Stimulated activated effector memory CD8-positive, alpha-beta T cell treated with anti-CD3 and anti-CD28 coated beads, Interleukin-12 subunit alpha, Interleukin-12 subunit beta, amount 100 ng/mL, for 72 hours (primary cell): ENCODE data around the gene FCHSD2.
"Not testable (repeated sequence)": the region's sequence is repeated elsewhere in the genome, so short reads cannot be mapped to it uniquely, and the experiment has no call there.

Experiments
- ATAC-seq: fragments of 150-1000 bp; cut with Tn5 transposase; 2 replicates; pipeline ENCODE4 v1.10.0; 2021
- DNase-seq, 2 donors: peaks; one replicate each; pipeline ENCODE4 v3.0.0; 2021 to 2022; ENCODE audit warnings: low spot score in 2 of 2
- H3K27ac Mint-ChIP-seq: one replicate; pipeline ENCODE4 v1.8.0; 2022; ENCODE audit warnings: mild to moderate bottlenecking, mixed read lengths
- H3K36me3 Mint-ChIP-seq: one replicate; pipeline ENCODE4 v1.8.0; 2022; ENCODE audit warnings: mild to moderate bottlenecking, mixed read lengths
- H3K4me1 Mint-ChIP-seq: one replicate; pipeline ENCODE4 v1.8.0; 2022; ENCODE audit warnings: mixed read lengths
- H3K4me3 Mint-ChIP-seq: one replicate; pipeline ENCODE4 v1.8.0; 2022; ENCODE audit warnings: mild to moderate bottlenecking, mixed read lengths
- H3K9me3 Mint-ChIP-seq: one replicate; pipeline ENCODE4 v1.8.0; 2022; ENCODE audit warnings: mixed read lengths

Gene FCHSD2

GRCh38 chr11:72807792-72808191, 334.3 kb downstream of the FCHSD2 start:
- H3K36me3 Mint-ChIP-seq = peaks cover 62% of the 10 kb centered on the region
- ATAC-seq (no peak), DNase-seq (no peak)
- H3K9me3 Mint-ChIP-seq = no peaks in the 10 kb centered on the region
- H3K27ac Mint-ChIP-seq = no peak overlapping the region
- H3K4me3 Mint-ChIP-seq = no peak overlapping the region
- H3K4me1 Mint-ChIP-seq = peaks cover 26% of the 10 kb centered on the region

- ATAC-seq (no peak), DNase-seq (no peak)
- no peak overlapping the region for H3K27ac Mint-ChIP-seq
- no peaks in the 10 kb centered on the region for H3K9me3 Mint-ChIP-seq
- no peak overlapping the region for H3K4me3 Mint-ChIP-seq
- peaks cover 19% of the 10 kb centered on the region for H3K4me1 Mint-ChIP-seq
- H3K36me3 Mint-ChIP-seq = peaks cover 56% of the 10 kb centered on the region
These were observed 335.0 kb downstream of the FCHSD2 start for GRCh38 chr11:72807021-72807693.

DNA sequence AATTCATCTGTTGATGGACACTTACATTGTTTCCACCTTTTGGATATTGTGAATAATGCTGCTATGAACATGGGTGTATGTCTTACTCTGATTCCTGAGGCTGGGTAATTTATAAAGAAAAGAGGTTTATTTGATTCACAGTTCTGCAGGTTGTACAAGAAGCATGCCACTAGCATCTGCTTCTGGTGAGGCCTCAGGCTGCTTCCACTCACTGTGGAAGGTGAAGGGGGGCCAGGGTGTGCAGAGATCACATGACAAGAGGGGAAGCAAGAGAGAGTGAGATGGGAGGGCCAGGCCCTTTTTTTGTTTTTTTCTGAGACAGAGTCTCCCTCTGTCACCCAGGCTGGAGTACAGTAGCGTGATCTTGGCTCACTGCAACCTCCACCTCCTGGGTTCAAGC, 335.7 kb downstream of the FCHSD2 start:
- not testable (repeated sequence) for H3K27ac Mint-ChIP-seq, H3K4me3 Mint-ChIP-seq, DNase-seq, ATAC-seq, H3K9me3 Mint-ChIP-seq
- peaks cover 12% of the 10 kb centered on the region for H3K4me1 Mint-ChIP-seq
- peaks cover 48% of the 10 kb centered on the region for H3K36me3 Mint-ChIP-seq

- peaks cover 6% of the 10 kb centered on the region for H3K4me1 Mint-ChIP-seq
- H3K4me3 Mint-ChIP-seq = no peak overlapping the region
- ATAC-seq (no peak), DNase-seq (no peak)
- no peak overlapping the region for H3K27ac Mint-ChIP-seq
- H3K36me3 Mint-ChIP-seq = peaks cover 37% of the 10 kb centered on the region
- H3K9me3 Mint-ChIP-seq = no peaks in the 10 kb centered on the region
These were observed 336.9 kb downstream of the FCHSD2 start for GRCh38 chr11:72805216-72805615.

DNA sequence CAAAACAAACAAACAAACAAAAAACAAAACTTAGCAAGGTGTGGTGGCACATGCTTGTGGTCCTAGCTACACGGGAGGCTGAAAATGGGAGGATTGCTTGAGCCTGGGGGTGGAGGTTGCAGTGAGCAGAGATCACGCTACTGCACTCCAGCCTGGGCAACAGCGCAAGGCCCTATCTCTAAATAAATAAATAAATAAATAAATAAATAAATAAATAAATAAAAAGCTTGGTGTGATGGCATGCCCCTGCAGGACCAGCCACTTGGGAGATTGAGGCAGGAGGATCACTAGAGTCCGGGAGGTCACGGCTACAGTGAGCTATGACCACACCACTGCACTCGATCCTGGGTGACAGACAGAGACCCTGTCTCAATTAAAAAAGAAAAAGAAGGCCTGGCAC, 339.3 kb downstream of the FCHSD2 start:
- Mint-ChIP-seq H3K36me3 (peaks cover 13% of the 10 kb centered on the region), H3K27ac (no peak overlapping the region), H3K9me3 (no peaks in the 10 kb centered on the region), H3K4me3 (no peak overlapping the region), H3K4me1 (peaks cover 6% of the 10 kb centered on the region)
- no peak for ATAC-seq
- DNase-seq = no peak

GRCh38 chr11:72799441-72799840, 342.7 kb downstream of the FCHSD2 start:
- no peak overlapping the region for H3K4me3 Mint-ChIP-seq
- H3K27ac Mint-ChIP-seq = no peak overlapping the region
- H3K4me1 Mint-ChIP-seq = peaks cover 6% of the 10 kb centered on the region
- DNase-seq (no peak), ATAC-seq (no peak)
- H3K9me3 Mint-ChIP-seq = no peaks in the 10 kb centered on the region
- no peaks in the 10 kb centered on the region for H3K36me3 Mint-ChIP-seq

- H3K36me3 Mint-ChIP-seq = peaks cover 8% of the 10 kb centered on the region
- DNase-seq = no peak
- no peaks in the 10 kb centered on the region for H3K9me3 Mint-ChIP-seq
- no peak for ATAC-seq
- H3K4me1 Mint-ChIP-seq = peaks cover 17% of the 10 kb centered on the region
- peak overlapping the region; percentile 21 for H3K27ac Mint-ChIP-seq
- no peak overlapping the region for H3K4me3 Mint-ChIP-seq
These were observed 343.8 kb downstream of the FCHSD2 start for GRCh38 chr11:72798361-72798760.

- peak; percentile 95 to 97 for DNase-seq
- H3K9me3 Mint-ChIP-seq = no peaks in the 10 kb centered on the region
- peak; percentile 96 for ATAC-seq
- peaks cover 29% of the 10 kb centered on the region for H3K4me1 Mint-ChIP-seq
- H3K36me3 Mint-ChIP-seq = peaks cover 8% of the 10 kb centered on the region
- peak within 1 kb of the TSS; percentile 89 for H3K4me3 Mint-ChIP-seq
- H3K27ac Mint-ChIP-seq = peak within 1 kb of the TSS; percentile 94
These were observed 348.4 kb downstream of the FCHSD2 start, which contains the start of gene STARD10 for GRCh38 chr11:72793425-72794367. Gene STARD10, minus strand, starts transcription at chr11:72794047. Its CDS starts 12,866 bp downstream, at chr11:72781181.

GRCh38 chr11:72793076-72793424, 349.1 kb downstream of the FCHSD2 start:
- H3K9me3 Mint-ChIP-seq = no peaks in the 10 kb centered on the region
- H3K27ac Mint-ChIP-seq = peak overlapping the region; percentile 94
- no peak for ATAC-seq

GRCh38 chr11:72792437-72793021, 349.6 kb downstream of the FCHSD2 start:
- H3K36me3 Mint-ChIP-seq = peaks cover 8% of the 10 kb centered on the region
- H3K4me1 Mint-ChIP-seq = peaks cover 37% of the 10 kb centered on the region
- H3K9me3 Mint-ChIP-seq = no peaks in the 10 kb centered on the region
- peak overlapping the region; percentile 89 for H3K4me3 Mint-ChIP-seq
- no peak for ATAC-seq
- DNase-seq = no peak
- H3K27ac Mint-ChIP-seq = peak overlapping the region; percentile 94

More at GRCh38 chr11:72793076-72793424, 349.1 kb downstream of the FCHSD2 start:
- no peak for DNase-seq
- Mint-ChIP-seq H3K4me3 (peak overlapping the region; percentile 89), H3K4me1 (peaks cover 32% of the 10 kb centered on the region), H3K36me3 (peaks cover 8% of the 10 kb centered on the region)

DNA sequence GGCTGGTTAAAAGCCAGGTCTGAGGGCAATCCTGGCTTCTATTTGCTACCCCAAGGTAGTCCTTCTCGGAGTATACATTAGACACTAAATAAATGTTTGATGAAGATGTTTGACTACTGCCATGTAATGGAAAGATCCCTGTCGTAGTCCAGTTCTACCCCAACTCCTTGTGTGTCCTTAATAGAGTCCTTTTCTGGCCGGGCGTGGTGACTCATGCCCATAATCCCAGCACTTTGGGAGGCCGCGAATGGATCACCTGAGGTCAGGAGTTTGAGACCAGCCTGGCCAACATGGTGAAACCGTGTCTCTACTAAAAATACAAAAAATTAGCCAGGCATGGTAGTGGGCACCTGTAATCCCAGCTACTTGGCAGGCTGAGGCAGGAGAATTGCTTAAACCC, 350.9 kb downstream of the FCHSD2 start:
- H3K36me3 Mint-ChIP-seq = not testable (repeated sequence)

GRCh38 chr11:72789493-72790131, 352.5 kb downstream of the FCHSD2 start:
- H3K4me1 Mint-ChIP-seq = peaks cover 36% of the 10 kb centered on the region
- no peaks in the 10 kb centered on the region for H3K9me3 Mint-ChIP-seq
- peaks cover 8% of the 10 kb centered on the region for H3K36me3 Mint-ChIP-seq
- H3K4me3 Mint-ChIP-seq = no peak overlapping the region
- ATAC-seq (no peak), DNase-seq (no peak)
- no peak overlapping the region for H3K27ac Mint-ChIP-seq

More for the DNA sequence above, 350.9 kb downstream of the FCHSD2 start:
- H3K27ac Mint-ChIP-seq, H3K9me3 Mint-ChIP-seq, ATAC-seq, H3K4me3 Mint-ChIP-seq, DNase-seq: not testable (repeated sequence)
- H3K4me1 Mint-ChIP-seq = peaks cover 40% of the 10 kb centered on the region

GRCh38 chr11:72788241-72788640, 353.9 kb downstream of the FCHSD2 start:
- Mint-ChIP-seq H3K27ac (peak overlapping the region; percentile 87), H3K4me3 (no peak overlapping the region), H3K9me3 (no peaks in the 10 kb centered on the region), H3K36me3 (no peaks in the 10 kb centered on the region), H3K4me1 (peaks cover 22% of the 10 kb centered on the region)
- ATAC-seq (no peak), DNase-seq (no peak)

DNA sequence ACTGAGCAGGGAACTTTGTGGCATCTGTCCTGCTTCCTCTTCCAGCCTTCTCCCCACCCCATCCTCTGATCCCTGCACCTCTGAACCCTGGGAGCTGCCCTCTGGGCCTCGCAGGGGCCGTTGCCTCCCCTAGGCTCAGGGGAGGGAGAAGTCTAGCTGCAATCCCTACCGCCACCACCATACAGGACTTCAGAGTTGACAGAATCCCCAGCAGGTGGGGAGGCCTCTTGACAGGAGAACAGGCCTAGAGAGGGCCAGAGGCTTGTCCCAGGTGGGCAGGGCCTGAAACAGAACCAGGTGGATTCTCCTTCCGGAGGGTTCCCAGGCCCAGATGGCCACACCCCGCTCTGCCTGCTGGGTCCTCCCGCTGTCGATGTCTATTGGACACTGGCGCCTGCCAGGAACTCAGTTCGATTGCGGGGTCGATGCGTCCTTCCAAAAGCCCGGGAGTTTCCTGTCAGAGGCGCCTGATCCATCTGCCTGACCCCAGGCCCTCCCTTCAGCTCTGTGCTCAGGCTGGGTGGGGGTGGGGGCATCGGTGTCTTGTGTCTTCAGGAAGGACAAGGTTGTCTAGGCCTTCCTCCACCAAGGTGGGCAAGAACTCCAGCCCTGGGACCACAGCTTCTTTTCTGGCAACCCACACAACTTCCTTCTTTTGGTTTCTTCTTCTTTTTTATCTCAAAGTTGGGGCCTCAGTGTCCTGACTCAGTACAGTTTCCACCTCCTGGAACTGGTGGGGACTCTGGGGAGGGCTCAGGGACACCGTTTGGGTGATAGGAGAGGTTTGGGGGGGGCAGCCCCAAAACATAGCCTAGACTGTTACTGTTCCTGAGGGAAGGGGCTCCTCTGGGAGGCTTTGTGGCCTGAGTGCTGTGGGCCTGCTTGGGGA, 354.7 kb downstream of the FCHSD2 start:
- Mint-ChIP-seq H3K4me1 (peaks cover 21% of the 10 kb centered on the region), H3K9me3 (no peaks in the 10 kb centered on the region), H3K27ac (peak overlapping the region; percentile 87), H3K4me3 (no peak overlapping the region), H3K36me3 (no peaks in the 10 kb centered on the region)
- ATAC-seq = peak; percentile 48
- DNase-seq = no peak
